CD14-positive monocyte (primary cell): Measurements from ENCODE around the gene PTK7. TPM values are rescaled to one million over a fixed set of nuclear protein-coding genes. Genes with fewer than 3 reads are reported as not detected.

Experiments used
- DNase-seq, 3 donors: peaks; one replicate each; pipeline ENCODE4 v3.0.0-alpha.2; 2011 to 2022
- H2AFZ ChIP-seq: 2 replicates; pipeline ENCODE4 v1.6.0; 2012; ENCODE audit warnings: mild to moderate bottlenecking, low read depth, low read length, inconsistent platforms; ENCODE audit not compliant: insufficient read depth, poor library complexity, severe bottlenecking
- H3K27ac ChIP-seq, 2 donors: 1 replicate in 1 of 2; 2 replicates in 1 of 2; pipeline ENCODE4 v1.5.1; 2012 to 2013; ENCODE audit warnings: low read length in 2 of 2, control low read depth in 1 of 2, inconsistent platforms in 1 of 2, low read depth in 1 of 2, mild to moderate bottlenecking in 1 of 2
- H3K27me3 ChIP-seq, 2 donors: one replicate each; pipeline versions ENCODE4 v1.6.0 to v1.6.1; 2011 to 2013; ENCODE audit warnings: low read length in 2 of 2; ENCODE audit not compliant: control insufficient read depth in 2 of 2, insufficient read depth in 2 of 2
- H3K36me3 ChIP-seq, 2 donors: replicated peaks in 1 of 2; 1 replicate in 1 of 2; 2 replicates in 1 of 2; pipeline versions ENCODE4 v1.5.1 to v1.6.1; 2012 to 2013; ENCODE audit warnings: low read length in 2 of 2, control low read depth in 1 of 2, inconsistent platforms in 1 of 2, mild to moderate bottlenecking in 1 of 2; ENCODE audit not compliant: insufficient read depth in 2 of 2, control insufficient read depth in 1 of 2
- H3K4me1 ChIP-seq, 2 donors: 1 replicate in 1 of 2; 2 replicates in 1 of 2; pipeline versions ENCODE4 v1.5.1 to v1.6.1; 2012 to 2013; ENCODE audit warnings: low read length in 2 of 2, control low read depth in 1 of 2, inconsistent platforms in 1 of 2, mild to moderate bottlenecking in 1 of 2, moderate library complexity in 1 of 2; ENCODE audit not compliant: insufficient read depth in 2 of 2, control insufficient read depth in 1 of 2
- H3K4me2 ChIP-seq: replicated peaks from 2 replicates; pipeline ENCODE3; 2012; ENCODE audit warnings: low read length, moderate library complexity, mild to moderate bottlenecking; ENCODE audit not compliant: poor library complexity, severe bottlenecking; ENCODE audit errors: extremely low read depth
- H3K4me3 ChIP-seq, 3 experiments: fragments of 200-600 bp in 1 of 3; sonication (generic) in 1 of 3; replicated peaks in 1 of 3; 1 replicate in 2 of 3; 2 replicates in 1 of 3; pipeline ENCODE4 v1.5.1; 2011 to 2013; ENCODE audit warnings: low read length in 3 of 3, mild to moderate bottlenecking in 3 of 3, control low read depth in 2 of 3, low read depth in 2 of 3, inconsistent platforms in 1 of 3, moderate library complexity in 1 of 3
- H3K79me2 ChIP-seq: 2 replicates; pipeline ENCODE4 v1.6.0; 2012; ENCODE audit warnings: mild to moderate bottlenecking, control low read depth, inconsistent platforms, low read length, moderate library complexity; ENCODE audit not compliant: insufficient read depth
- H3K9ac ChIP-seq: 2 replicates; pipeline ENCODE4 v1.6.0; 2017; ENCODE audit warnings: low read length, mild to moderate bottlenecking; ENCODE audit not compliant: insufficient read depth, poor library complexity, severe bottlenecking
- H3K9me3 ChIP-seq, 2 donors: replicated peaks in 1 of 2; 1 replicate in 1 of 2; 2 replicates in 1 of 2; pipeline versions ENCODE4 v1.5.1 to v1.6.1; 2012 to 2013; ENCODE audit warnings: low read length in 2 of 2, control low read depth in 1 of 2; ENCODE audit not compliant: control insufficient read depth in 1 of 2, insufficient read depth in 1 of 2
- H4K20me1 ChIP-seq: 2 replicates; pipeline ENCODE4 v1.6.0; 2012; ENCODE audit warnings: mild to moderate bottlenecking, low read length, control low read depth, moderate library complexity; ENCODE audit not compliant: insufficient read depth
- H3K27ac Mint-ChIP-seq, 7 donors: one replicate each; pipeline ENCODE4 v1.8.0; 2020; ENCODE audit warnings: mild to moderate bottlenecking in 7 of 7, mixed read lengths in 7 of 7, moderate library complexity in 6 of 7, inconsistent platforms in 2 of 7
- H3K27me3 Mint-ChIP-seq, 3 donors: one replicate each; pipeline ENCODE4 v1.8.0; 2021 to 2022; ENCODE audit warnings: low read depth in 3 of 3, mild to moderate bottlenecking in 3 of 3, mixed read lengths in 3 of 3, moderate library complexity in 3 of 3, inconsistent platforms in 1 of 3
- H3K36me3 Mint-ChIP-seq, 2 donors: one replicate each; pipeline ENCODE4 v1.8.0; 2020; ENCODE audit warnings: mixed read lengths in 2 of 2, inconsistent platforms in 1 of 2, mild to moderate bottlenecking in 1 of 2
- H3K4me1 Mint-ChIP-seq: one replicate; pipeline ENCODE4 v1.8.0; 2020; ENCODE audit warnings: mild to moderate bottlenecking, mixed read lengths
- H3K4me3 Mint-ChIP-seq, 2 donors: one replicate each; pipeline ENCODE4 v1.8.0; 2020; ENCODE audit warnings: mild to moderate bottlenecking in 2 of 2, mixed read lengths in 2 of 2, moderate library complexity in 1 of 2
- H3K9me3 Mint-ChIP-seq, 7 donors: one replicate each; pipeline ENCODE4 v1.8.0; 2020 to 2022; ENCODE audit warnings: mixed read lengths in 7 of 7, mild to moderate bottlenecking in 6 of 7, moderate library complexity in 6 of 7, inconsistent platforms in 2 of 7
- WGBS: methylation state at CpG from one replicate; pipeline ENCODE4 v1.1.5; 2013; ENCODE audit warnings: missing lambda C conversion rate; ENCODE audit not compliant: insufficient coverage; 5-methylcytosine and 5-hydroxymethylcytosine counted together
- intact Hi-C, 2 donors: fragments of 100-400 bp; cut with micrococcal nuclease; formaldehyde crosslinking; loops; one replicate each; pipeline versions ENCODE4 v1.15.0 to v1.15.1; 2023
- polyA minus RNA-seq: library from RNA; depleted of rRNA, polyadenylated mRNA; stranded (reverse); fragments of >200 nt; gene quantifications from 2 replicates; pipeline ENCODE4 v1.2.3, GENCODE V29; 2012
- polyA plus RNA-seq, 3 donors: library from polyadenylated mRNA; depleted of rRNA in 1 of 3; unstranded in 2 of 3; stranded (reverse) in 1 of 3; fragments of 300-500 nt in 2 of 3; fragments of >200 nt in 1 of 3; fragmentation: Illumina TruSeq in 2 of 3; gene quantifications; 1 replicate in 2 of 3; 2 replicates in 1 of 3; pipeline ENCODE4 v1.2.3, GENCODE V29; 2012 to 2021
- total RNA-seq, 12 experiments: library from RNA in 1 of 12; stranded (reverse) in 1 of 12; fragments of 120-200 nt in 1 of 12; gene quantifications; one replicate each; pipeline ENCODE4 v1.2.4 and lab custom pipeline; 2013 to 2026; ENCODE audit warnings: mixed read lengths in 6 of 12, inconsistent platforms in 1 of 12
- TF ChIP-seq, protein P1 (sequence below): fragments of 200-600 bp; IDR thresholded peaks from one replicate; pipeline ENCODE4 v1.8.0; 2022; ENCODE audit warnings: antibody characterized with exemption, mild to moderate bottlenecking

Gene PTK7
- 0.17 TPM for total RNA-seq (2013)
- polyA plus RNA-seq (under 1 TPM in 1 of 3 donors, not detected in 2; 0.19 TPM), polyA minus RNA-seq (under 0.01 TPM in 1 of 2 replicates, not detected in the other), total RNA-seq (lab: John Stamatoyannopoulos, UW) (0 to 15.0 (median 0.33) reads per million in 11 experiments)

DNA sequence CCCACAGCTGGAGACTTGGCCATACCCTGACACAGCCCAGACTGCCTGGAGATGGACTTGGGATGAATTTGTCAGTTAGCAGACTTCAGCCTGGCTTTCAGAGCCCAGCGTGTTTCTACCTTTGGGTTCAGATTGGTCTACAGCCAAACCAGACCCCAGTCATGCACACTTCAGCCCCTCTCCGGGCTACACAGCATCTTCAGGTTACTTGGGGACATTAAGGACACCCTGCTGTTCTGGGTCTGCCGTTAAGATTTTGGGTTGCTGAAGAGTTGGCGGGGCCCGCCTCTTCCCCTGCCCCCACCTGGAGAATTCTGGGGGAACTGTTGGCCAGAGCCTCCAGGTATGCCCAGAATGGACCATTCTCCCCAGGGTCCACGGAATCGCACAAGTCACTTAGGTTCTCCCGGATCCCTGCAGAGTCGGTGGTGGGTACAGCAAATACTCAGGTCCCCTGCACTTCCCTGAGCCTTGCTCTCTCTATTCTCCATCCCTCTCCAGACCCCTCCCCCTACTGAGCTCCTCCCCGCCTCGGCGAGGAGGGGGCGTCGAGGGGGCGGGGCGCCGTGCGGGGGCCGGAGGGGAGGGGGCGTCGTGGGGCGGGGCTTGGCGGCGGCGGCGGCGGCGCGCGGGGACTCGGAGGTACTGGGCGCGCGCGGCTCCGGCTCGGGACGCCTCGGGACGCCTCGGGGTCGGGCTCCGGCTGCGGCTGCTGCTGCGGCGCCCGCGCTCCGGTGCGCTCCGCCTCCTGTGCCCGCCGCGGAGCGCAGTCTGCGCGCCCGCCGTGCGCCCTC lies at the start of gene PTK7:
Gene PTK7 (plus strand): TSS at position 645 of the 794 bp plus-strand sequence. CDS start 175 bp downstream, outside the sequence.
- Histone ChIP-seq H4K20me1 (no peaks in the 10 kb centered on the region), H3K9me3 (no peaks in the 10 kb centered on the region), H2AFZ (peak within 1 kb of the TSS; percentile 79), H3K36me3 (no peaks in the 10 kb centered on the region), H3K4me2 (peak within 1 kb of the TSS; percentile 92), H3K4me1 (peaks cover 13 to 17% of the 10 kb centered on the region in 2 donors), H3K9ac (peak within 1 kb of the TSS; percentile 47), H3K27me3 (peaks cover 2 to 18% of the 10 kb centered on the region in 2 donors), H3K79me2 (no peaks in the 10 kb centered on the region), H3K4me3 (peak within 1 kb of the TSS; percentile 11 to 77 (median 29)), H3K27ac (no peak within 1 kb of the TSS)
- Mint-ChIP-seq H3K36me3 (peaks cover 10 to 15% of the 10 kb centered on the region in 2 donors), H3K27ac (peak within 1 kb of the TSS in 1 of 7 donors; percentile 57), H3K9me3 (peaks cover 0 to 3% (median 0%) of the 10 kb centered on the region in 7 donors), H3K4me3 (peak within 1 kb of the TSS; percentile 72 to 91), H3K27me3 (peaks cover 24 to 32% (median 30%) of the 10 kb centered on the region in 3 donors), H3K4me1 (peaks cover 15% of the 10 kb centered on the region)
- TF ChIP-seq, protein P1, sequence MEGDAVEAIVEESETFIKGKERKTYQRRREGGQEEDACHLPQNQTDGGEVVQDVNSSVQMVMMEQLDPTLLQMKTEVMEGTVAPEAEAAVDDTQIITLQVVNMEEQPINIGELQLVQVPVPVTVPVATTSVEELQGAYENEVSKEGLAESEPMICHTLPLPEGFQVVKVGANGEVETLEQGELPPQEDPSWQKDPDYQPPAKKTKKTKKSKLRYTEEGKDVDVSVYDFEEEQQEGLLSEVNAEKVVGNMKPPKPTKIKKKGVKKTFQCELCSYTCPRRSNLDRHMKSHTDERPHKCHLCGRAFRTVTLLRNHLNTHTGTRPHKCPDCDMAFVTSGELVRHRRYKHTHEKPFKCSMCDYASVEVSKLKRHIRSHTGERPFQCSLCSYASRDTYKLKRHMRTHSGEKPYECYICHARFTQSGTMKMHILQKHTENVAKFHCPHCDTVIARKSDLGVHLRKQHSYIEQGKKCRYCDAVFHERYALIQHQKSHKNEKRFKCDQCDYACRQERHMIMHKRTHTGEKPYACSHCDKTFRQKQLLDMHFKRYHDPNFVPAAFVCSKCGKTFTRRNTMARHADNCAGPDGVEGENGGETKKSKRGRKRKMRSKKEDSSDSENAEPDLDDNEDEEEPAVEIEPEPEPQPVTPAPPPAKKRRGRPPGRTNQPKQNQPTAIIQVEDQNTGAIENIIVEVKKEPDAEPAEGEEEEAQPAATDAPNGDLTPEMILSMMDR = no peak
- intact Hi-C loops = no loop called here
- DNase-seq = no peak
- WGBS = 4% methylated on average over 54 of the region's 60 CpGs

DNA sequence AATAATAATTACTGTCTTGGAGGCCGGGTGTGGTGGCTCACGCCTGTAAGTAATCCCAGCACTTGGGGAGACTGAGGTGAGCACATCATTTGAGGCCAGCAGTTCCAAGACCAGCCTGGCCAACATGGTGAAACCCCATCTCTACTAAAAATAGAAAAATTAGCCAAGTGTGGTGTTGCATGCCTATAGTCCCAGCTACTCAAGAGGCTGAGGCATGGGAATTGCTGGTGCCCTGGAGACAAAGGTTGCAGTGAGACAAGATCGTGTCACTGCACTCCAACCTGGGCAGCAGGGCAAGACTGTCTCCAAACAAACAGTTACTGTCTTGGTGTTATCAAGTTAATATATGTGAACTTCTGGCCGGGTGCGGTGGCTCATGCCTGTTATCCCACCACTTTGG lies 49.7 kb upstream of the PTK7 start:
- Histone ChIP-seq H2AFZ (no peak overlapping the region), H3K79me2 (peaks cover 35% of the 10 kb centered on the region), H3K9me3 (no peaks in the 10 kb centered on the region), H3K4me3 (no peak overlapping the region), H3K27ac (no peak overlapping the region), H3K36me3 (peaks cover 56 to 72% of the 10 kb centered on the region in 2 donors), H4K20me1 (peaks cover 39% of the 10 kb centered on the region), H3K4me2 (no peak overlapping the region), H3K9ac (no peak overlapping the region), H3K27me3 (no peaks in the 10 kb centered on the region), H3K4me1 (peaks cover 7 to 8% of the 10 kb centered on the region in 2 donors)
- WGBS = 100% methylated on average over 1 of the region's 5 CpGs
- peaks cover 11% of the 10 kb centered on the region for H3K4me1 Mint-ChIP-seq
- H3K27ac Mint-ChIP-seq = peak overlapping the region in 2 of 7 donors; percentile 8 to 63
- TF ChIP-seq, protein P1 = no peak
- no peak for DNase-seq
- no peak overlapping the region for H3K4me3 Mint-ChIP-seq
- H3K9me3 Mint-ChIP-seq = peaks cover 0 to 3% (median 0%) of the 10 kb centered on the region in 7 donors
- H3K27me3 Mint-ChIP-seq = peaks cover 0 to 6% (median 3%) of the 10 kb centered on the region in 3 donors
- intact Hi-C loops = no loop called here
- peaks cover 53 to 78% of the 10 kb centered on the region in 2 donors for H3K36me3 Mint-ChIP-seq
